ENCODE results near the gene FGF12. TPM values are rescaled to one million over a fixed set of nuclear protein-coding genes. Genes with fewer than 3 reads are reported as not detected.
A peak's percentile ranks its signal among the peaks of the same experiment; 100 is the strongest.

Gene FGF12
- total RNA-seq, 6 experiments from 2014 or later: 0.29 to 6.5 (median 0.76) TPM

DNA sequence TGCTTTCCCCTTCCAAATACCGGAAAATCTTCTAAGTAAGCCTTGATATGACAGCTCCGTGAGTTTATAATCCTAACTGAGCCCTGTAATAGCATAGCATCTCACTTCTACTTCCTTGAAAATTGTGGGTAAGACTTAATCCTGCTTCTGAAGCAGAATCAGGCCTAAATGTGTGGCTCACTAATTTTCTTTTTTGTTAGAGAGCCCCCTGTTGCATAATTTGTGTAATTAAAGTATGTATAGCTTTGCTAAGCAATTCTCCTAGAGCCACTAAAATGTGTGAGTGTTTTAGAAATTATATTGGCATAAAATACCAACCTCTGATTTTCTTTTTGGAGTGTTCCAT, 304.4 kb downstream of the FGF12 start:
- ATAC-seq: peak in 2 of 4 donors; percentile 38 to 58
- no peak for DNase-seq
- intact Hi-C loops (cut with DNase I): no loop called here
- TF ChIP-seq POLR2A (IDR thresholded peaks at IDR 0.05): no peak
- TF ChIP-seq CTCF (IDR thresholded peaks at IDR 0.05): peak in 3 of 4 donors; percentile 11 to 42 (median 14)
- Histone ChIP-seq H3K4me1 (no peaks in the 10 kb centered on the region), H3K27me3 (no peaks in the 10 kb centered on the region), H3K27ac (no peak overlapping the region), H3K4me3 (no peak overlapping the region), H3K36me3 (no peaks in the 10 kb centered on the region), H3K9me3 (no peaks in the 10 kb centered on the region)
- WGBS (ENCODE audit: insufficient coverage, low coverage, low lambda C conversion rate, missing lambda C conversion rate): 94% methylated on average over 2 of the region's 2 CpGs

- Histone ChIP-seq H3K27ac (no peak overlapping the region), H3K4me3 (no peak overlapping the region), H3K27me3 (no peaks in the 10 kb centered on the region), H3K4me1 (no peaks in the 10 kb centered on the region), H3K9me3 (no peaks in the 10 kb centered on the region), H3K36me3 (no peaks in the 10 kb centered on the region)
- no peak for ATAC-seq
- 68% methylated on average over 2 of the region's 2 CpGs for WGBS (ENCODE audit: insufficient coverage, low coverage, low lambda C conversion rate, missing lambda C conversion rate)
- TF ChIP-seq CTCF (IDR thresholded peaks at IDR 0.05) (no peak), POLR2A (IDR thresholded peaks at IDR 0.05) (no peak)
- DNase-seq: no peak
- intact Hi-C loops (cut with DNase I): no loop called here
Observed at GRCh38 chr3:192422321-192422996, 304.9 kb downstream of the FGF12 start.

DNA sequence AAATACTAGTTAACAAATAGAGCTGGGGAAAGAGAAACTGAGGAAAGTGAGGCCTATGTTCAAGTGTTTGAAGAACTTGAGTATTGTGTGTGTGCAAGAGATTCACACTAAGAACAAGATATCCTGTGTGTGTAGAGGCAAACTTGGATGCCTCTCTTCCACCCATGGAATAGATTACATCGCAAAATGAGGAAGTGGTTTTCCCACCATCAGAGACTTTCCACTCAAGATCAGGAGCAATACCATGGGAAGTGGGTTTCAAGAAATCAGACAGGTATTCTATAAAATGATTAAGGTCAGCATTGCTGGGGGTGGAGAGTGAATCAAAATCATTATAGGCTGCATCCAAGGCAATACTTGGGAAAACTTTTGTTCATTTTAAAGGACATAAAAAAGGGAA, 308.0 kb downstream of the FGF12 start:
- no peaks in the 10 kb centered on the region for H3K4me1 ChIP-seq
- ATAC-seq: no peak
- H3K4me3 ChIP-seq: no peak overlapping the region
- 45% methylated on average over 1 of the region's 1 CpG for WGBS (ENCODE audit: insufficient coverage, low coverage, low lambda C conversion rate, missing lambda C conversion rate)
- no peaks in the 10 kb centered on the region for H3K27me3 ChIP-seq
- TF ChIP-seq POLR2A (IDR thresholded peaks at IDR 0.05) (no peak), CTCF (IDR thresholded peaks at IDR 0.05) (no peak)
- intact Hi-C loops (cut with DNase I): no loop called here
- no peak overlapping the region for H3K27ac ChIP-seq
- no peaks in the 10 kb centered on the region for H3K36me3 ChIP-seq
- DNase-seq: no peak
- H3K9me3 ChIP-seq: no peaks in the 10 kb centered on the region

DNA sequence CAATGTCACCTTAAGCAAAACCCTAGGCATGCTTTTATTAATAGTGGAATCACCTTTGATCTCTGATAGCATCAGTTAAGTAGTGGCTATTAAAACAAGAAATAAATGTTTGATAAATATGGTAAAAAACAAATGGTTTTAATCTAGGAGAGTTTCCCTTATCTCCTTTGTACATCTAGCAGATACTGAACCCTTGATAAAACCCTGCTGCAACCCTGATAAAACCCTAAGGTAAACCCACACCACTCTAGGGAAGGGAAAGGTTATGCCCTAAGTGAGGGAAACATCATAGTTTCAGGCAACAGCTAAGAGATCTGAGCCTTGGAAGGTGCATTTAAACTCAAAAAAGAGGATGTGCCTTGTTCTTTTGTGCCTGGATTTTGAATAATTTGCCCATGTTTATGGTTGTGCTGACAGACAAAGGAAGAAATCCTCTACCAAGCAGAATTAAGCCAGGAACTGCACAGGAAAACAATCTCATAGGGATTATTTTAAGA, 309.7 kb downstream of the FGF12 start:
- Histone ChIP-seq H3K36me3 (no peaks in the 10 kb centered on the region), H3K9me3 (no peaks in the 10 kb centered on the region), H3K27me3 (no peaks in the 10 kb centered on the region), H3K4me3 (no peak overlapping the region), H3K27ac (no peak overlapping the region), H3K4me1 (no peaks in the 10 kb centered on the region)
- intact Hi-C loops (cut with DNase I): no loop called here
- TF ChIP-seq POLR2A (IDR thresholded peaks at IDR 0.05) (no peak), CTCF (IDR thresholded peaks at IDR 0.05) (no peak)
- no peak for ATAC-seq
- no peak for DNase-seq
